GM19397 (cell line): Measurements from ENCODE around the gene KRT80.

Experiments used
- ATAC-seq: cut with Tn5 transposase; IDR thresholded peaks from one replicate; pipeline ENCODE4 v1.9.1; 2021; ENCODE audit warnings: mild to moderate bottlenecking, moderate library complexity; ENCODE audit not compliant: unreplicated experiment

KRT80 gene

DNA sequence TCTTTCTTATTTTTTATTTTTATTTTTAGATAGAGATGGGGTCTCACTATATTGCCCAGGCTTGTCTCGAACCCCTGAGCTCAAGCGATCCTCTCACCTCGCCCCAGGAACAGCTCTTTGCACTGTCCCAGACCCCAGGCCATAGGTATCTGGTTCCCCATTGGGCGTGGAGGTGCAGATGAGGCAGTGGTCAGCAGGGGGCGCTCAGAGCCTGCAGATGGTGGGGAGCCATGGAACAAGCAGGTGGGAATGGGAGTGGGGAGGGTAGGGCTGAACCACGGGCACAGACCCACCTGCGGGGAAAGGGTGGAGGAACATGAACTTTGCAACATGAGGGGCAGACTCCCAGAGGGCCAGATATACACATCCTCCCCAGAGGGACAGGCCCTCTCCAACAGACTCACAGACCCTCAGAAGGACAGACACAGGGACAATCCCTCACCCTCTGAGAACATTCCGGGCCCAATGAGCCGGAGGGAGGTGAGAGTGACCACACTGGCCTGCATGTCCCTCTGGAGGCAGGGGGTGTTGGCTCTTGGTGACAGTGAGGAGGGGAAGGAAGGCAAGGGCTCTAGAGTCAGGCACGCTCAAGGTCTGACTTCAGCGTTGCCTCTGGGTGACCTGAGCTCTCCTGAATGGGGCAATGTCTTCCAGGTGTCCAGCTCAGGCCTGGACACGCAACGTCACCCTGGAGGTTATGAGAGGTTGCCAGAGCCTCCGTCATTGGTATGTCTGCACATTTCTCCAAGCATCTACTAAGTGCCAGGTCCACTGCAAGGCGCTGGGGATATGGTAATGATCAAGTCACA is 34.9 kb downstream of the KRT80 start:
- ATAC-seq: no peak

DNA sequence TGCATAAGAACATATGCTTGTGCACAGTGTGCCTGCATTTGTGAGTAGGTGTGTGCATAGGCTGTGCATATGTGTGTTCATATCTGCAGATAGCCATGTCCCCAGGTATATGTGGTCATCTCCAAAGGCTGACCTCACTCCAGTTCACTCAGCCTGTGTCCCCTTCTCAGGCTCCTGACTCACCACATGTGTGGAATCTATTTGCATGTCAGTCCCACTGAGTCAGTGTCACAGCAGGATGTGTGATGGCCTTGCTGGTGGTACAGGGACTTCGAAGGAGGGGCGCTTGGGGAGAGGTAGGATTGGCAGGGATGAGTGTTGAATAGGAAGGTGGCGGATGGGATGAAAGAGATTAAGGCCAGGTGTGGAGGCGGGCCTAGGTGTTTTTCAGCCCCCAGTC is 35.5 kb downstream of the KRT80 start:
- ATAC-seq: no peak

DNA sequence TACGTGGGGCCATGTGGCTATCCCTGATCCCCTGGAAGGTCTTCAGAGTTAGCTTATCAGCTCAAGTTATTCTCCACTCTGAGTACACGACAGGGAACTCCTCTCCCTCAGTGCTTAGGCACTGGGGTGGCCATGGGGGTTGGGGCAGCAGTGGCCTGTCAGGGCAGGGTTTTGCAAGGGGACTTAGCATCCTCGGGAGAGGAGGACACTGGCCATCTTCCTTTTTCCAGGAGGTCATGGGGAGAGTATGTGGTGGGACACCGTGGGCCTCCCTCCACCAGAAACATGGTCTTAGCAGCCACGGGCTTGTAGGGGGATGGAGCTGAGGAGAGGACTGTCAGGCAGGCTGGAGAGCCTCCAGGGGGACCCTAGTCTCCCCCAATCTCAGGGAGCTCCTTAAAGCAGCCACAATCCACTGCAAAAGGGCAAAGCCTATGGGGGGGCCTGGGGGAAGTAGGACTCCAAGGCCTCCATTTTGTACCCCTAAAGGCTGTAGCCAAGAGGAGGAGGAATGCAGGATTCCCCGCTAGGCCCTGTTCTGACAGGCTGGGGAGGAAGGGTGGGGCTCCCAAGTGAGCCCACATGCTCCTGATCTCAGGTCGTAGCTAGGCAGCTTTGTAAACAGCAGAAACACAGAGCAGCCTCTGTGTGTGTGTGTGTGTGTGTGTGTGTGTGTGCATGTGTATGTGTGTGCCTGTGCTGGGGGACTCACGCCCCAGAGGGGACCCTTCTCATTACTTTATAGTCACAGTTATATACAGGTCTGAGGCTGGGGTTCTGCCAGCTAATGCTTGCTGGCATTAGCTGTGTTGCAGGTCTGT is 36.6 kb downstream of the KRT80 start:
- ATAC-seq: no peak

DNA sequence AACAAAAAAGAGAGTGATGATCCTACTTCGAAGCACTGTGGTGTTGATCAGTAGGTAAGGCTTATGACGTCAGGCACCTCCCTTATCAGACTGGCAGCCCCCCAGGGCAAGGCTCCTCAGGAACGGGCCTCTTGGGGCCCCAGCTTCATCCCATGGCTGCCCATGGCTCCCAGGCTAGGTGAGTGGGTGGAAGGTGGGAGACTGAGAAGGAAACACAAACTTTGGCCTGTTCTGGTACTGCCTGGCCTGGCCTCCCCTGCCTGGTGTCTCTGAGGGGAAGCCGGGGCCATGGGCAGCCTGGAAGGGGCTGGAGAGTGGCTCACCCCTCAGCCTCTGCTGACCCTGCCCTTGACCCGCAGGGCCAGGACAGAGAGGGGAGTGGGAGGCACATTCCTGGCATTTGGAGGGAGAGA is 38.9 kb downstream of the KRT80 start:
- no peak for ATAC-seq

DNA sequence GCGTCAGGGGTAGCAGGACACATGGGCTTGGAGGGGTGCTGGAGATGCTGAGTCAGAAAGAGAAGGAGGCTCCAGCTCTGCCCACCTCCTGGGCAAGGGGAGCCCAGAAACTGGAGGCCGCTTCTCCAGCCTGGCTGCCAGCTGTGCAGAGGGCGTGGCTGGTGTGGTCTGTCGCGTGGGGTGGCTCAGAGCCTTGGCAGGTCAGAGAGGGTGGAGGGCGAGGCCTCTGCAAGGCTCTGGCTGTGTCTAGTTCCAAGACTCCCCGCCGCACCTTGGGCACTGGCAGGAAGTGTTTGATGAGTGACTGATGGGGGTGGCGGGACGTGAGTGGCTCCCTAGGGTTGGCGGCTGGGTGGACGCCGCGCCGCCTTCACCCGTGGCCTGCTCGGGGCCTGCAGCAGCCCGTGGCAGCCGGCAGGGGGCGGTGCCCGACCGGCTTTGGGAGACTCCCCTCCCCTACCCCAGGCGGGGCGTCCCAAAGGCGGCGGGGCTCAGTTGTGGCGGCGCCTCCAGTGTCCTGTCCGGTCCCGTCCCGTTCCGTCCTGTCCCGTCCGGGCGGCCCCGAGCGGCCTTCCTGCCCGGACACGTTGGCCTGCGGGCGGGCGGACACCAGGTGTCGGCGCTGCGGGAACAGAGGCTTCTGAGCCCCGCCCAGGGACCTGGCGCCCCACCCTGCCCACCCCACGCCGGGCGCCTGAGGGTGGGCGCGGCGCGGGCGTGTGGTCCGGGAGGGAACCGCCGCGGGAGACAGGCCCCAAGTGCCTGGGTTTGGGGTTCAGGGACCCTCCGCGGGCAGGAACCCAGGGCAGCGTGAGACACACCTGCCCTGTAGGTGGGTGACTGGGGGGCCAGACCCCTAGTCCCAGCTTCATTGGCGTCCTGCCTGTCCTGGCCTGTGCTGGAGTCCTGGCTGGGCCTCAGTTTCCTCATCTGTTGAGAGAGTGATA is 39.7 kb downstream of the KRT80 start:
- no peak for ATAC-seq

DNA sequence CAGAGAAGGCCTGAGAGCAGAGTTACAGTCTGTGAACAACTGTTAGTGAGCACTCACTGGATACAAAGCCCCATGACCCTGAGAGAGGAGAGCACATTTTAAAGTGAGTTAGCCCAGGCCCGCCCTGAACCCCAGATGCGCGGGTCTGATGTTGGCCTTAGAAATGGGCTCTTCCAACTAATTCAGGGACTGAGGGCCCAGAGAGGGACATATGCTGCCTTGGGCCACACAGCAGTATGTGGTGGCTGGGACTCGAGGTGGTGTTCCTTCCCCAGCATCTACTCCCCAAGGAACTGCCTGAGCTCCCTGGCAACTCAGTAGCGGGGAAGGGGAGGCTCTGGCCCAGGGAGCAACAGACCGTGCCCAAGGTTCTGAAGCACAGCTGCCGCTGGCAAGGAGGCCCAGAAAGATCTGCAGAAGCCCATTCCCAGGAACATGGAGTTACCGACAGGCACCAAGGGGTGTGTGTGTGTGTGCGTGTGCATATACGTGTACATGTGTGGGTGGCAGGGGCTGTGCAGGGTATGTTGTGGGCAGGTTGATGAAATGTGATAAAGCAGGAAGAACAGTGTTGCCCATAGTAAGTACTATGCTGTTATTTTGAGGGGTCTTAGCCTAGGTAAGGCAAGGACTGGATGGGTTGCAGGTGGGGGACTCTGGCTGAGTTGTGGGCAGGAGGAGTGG is 40.5 kb downstream of the KRT80 start:
- ATAC-seq: no peak

DNA sequence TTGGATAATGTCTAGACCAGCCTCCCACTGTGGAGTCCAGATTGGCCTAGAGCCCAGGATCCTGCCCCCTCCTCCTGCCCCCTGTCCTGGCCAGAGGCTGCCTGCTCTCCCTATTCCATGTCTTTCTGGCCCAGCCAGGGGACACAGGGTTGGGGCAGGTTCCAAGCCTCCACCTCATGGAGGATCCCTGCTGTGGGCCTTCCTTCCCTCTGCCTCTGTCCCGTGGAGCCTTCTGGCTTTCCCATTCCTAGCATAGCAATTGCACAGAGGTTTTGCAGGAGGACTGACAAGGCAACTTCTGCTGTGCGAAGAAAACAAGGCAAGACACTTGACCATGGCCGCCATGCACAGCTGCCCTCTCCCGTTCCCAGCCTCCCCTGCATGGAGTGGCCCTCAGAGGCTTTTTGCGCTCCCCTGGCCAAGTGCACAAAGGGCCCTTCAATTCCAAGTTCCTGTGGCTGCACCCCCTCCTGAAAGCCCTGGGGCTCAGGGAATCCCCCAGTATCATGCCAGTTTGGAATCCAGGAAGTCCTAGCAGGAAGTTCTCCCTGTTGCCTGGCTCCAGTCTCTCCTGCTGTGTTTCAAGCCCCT is 42.1 kb downstream of the KRT80 start:
- ATAC-seq: no peak

DNA sequence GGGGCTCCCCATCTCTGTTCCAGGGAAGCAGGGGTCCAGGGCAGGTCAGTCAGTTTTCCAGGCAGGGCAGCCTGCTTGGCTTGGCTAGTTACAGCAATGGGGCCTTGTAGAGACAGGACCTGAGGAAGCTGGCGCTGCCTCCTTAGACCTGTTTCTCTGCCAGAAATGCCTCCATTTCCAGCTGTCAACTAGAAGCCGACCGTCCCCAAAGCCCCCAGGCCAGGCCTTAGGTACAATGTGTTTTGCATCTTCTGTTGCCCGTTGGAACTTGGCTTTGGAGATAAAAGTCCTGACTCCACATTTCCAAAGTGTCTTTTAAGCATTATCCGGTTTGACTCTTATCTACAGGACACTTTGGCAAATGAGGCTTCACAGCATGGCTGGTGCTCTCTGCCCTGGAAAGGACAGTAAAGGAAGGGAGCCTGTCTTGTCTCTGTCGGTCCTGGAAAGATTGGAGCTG is 42.6 kb downstream of the KRT80 start:
- no peak for ATAC-seq

DNA sequence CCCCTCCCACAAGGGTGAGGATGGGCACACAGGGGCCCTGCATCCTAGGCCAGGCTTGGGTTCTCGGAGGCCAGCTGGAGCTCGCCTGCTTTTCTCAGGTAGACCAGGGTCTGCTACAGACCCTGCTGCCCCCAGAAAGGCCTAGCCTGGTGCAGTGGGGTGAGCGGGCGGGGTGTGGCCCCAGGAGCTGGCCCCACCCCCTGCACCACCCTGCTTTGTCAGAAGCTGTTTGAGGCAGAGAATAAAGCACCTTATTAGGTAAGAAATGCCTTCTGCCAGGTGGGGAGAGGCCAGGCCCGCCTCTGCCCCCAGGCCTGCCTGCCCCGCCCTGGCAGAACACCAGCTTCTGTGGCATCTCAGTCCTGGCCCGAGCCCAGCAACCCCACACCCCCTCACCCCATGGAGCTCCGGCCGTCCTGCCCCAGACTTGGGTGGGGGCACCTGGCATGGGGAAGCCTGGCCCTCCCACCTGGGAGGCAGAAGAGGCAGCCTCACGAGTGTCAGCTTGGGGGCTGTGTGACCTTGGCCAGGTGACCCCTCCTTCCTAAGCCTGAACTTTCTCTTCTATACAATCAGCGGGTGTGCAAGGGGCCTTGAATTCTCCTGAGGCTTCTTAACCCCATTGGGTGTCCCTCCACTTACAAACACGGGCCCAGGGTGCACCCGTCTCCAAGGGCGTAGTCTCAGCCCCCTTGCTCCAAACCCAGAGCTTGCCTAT is 43.2 kb downstream of the KRT80 start:
- ATAC-seq: no peak

DNA sequence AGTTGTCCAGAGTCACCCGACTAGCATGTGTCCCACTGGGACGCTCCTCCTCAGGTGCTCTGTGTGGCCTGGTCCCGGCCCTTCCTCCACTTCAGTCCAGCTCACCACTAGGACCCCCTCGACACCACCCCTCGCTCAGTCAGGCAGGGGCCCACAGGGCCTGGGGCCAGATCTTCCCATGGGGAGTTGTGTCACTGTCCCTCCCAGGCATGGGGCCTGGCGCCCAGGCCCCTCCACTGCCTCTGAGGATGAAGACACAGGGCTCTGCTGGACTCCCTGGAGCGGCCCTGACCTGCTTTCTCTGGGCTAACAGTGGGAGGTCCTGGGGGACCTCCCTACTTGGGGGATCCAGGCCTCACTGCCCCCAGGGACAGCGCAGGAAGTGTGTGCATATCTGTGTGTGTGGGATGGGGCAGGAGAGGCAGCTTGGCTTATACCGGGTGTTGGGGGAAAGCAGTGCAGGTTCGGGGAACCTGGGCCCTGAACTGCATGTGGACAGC is 43.8 kb downstream of the KRT80 start:
- ATAC-seq: no peak

DNA sequence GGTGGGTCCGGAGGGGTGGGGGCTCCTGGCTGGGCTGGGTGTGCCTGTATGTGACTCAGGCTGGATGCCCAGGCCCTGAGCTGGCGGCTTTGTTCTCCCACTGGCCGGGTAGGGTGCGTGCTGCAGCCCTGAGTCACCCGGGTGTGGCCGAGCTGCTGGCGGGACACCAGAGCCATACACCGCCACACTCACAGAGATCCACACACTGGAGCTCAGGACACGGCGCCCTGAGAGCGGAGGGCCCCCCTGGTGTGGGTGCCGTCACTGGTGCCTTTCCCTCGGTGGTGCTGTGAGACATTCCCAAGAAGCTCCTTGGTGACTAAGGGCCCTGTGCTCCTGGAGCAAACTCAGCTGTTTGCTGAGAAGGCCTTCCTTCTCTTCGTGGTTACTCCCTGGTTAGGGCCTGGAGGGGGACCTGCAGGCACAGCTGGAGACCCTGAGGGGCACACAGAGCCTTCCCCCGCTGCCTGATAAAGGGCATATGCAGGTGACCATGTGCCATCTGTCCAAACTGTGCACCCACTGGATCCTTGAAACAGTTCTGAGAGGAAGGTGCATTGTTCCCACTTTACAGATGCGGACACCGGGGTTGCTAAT is 44.3 kb downstream of the KRT80 start:
- no peak for ATAC-seq

DNA sequence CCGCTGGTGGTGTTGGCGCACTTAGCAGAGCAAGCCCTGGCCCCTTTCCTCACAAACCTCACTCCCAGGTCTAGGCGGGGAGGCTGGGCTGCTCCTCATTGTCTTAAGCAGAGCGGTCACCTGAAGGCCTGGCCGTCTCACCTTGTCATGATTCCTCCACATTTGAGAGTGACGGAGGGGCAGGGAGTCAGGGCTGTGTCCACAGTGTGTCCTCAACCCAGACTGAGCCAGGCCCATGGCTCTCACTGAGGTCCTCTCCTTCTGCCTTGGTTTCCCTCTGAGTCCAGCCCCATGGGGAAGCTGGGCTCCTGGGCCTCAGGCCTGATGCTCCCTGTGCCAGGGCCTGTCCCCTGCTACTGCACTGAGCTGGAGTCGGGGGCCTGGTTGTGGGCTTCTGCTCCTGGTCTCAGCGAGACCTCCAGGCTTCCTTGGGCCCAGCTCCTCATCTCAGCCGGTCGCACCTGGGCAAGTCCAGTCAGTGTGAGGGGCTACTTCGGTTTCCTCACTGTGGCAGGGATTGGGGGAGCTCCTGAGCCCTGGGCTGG is 44.9 kb downstream of the KRT80 start:
- ATAC-seq: no peak

DNA sequence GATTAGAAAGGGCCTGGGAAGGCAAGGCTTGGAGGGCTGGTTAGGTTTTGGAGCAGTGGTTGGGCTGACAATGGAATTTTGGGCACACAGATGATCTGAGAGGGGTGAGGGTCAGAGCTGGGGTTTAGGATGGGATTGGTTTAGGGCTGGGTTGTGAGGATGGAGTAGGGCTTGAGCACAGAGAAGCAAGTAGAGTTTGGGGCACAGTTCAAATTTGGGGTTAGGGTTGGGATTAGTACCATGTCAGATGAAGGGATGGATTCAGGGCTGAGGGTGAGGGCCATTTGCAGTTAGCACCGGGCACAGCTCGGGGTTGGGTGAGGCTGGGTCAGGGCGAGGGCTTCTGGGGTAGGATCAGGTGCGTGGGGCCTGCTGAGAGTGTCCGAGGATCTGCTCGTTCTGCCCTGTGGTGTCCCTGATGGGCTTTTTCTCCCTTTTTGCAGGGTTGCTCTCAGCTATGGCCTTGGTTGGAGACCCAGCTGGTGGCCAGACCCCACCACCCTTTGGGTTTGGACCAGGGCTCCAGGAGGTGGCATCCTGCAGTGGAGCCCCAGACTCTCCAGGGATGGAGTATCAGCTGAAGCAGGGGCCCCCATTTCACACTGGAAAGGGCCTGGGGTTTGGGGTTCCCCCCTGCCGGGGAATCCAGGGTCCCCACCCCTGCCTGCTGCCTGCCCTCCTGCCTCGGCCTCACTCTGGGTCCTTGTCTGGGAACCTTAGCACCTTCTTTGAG is 45.6 kb downstream of the KRT80 start:
- ATAC-seq: no peak

DNA sequence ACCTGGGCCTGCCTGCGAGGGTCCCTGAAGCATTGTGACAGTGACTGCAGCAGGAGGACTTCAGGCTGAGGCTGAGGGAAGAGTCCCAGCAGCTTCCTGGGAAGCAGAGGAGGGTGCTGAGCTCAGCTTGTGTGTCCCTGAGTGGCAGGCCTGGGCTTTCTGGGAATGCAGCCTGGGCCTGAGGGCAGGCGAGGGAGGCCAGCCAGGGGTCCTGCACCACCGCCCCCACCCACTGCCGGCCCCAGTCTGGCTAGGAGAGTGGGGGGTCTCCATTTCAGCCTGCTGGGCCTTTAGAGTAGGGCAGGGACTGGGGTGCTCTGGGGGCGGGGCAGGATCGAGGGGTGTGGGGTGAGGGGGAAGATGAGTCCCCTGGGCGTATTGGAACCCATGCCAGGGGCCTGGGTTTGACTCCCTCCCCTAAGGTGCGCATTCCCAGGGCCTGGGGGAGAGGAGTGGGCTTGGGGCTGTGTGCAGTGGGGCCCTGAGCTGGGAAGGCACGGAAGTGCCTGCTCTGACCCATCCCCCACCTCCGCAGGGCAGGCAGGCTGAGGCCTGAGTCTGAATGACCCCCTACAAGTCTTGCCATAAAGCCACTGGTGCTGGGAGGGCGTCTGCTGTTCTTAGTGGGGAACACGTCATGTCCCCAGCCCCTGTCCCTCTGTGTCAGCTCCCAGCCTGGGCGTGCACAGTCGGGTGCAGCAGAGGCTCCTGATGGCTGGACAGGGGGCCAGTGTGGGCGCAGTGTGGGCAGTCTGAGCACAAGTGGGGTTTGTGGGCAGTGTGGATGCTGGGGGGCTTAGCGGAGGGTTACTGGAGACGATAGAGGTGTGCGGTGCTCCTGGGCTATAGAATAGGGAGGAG is 46.4 kb downstream of the KRT80 start:
- ATAC-seq: no peak

DNA sequence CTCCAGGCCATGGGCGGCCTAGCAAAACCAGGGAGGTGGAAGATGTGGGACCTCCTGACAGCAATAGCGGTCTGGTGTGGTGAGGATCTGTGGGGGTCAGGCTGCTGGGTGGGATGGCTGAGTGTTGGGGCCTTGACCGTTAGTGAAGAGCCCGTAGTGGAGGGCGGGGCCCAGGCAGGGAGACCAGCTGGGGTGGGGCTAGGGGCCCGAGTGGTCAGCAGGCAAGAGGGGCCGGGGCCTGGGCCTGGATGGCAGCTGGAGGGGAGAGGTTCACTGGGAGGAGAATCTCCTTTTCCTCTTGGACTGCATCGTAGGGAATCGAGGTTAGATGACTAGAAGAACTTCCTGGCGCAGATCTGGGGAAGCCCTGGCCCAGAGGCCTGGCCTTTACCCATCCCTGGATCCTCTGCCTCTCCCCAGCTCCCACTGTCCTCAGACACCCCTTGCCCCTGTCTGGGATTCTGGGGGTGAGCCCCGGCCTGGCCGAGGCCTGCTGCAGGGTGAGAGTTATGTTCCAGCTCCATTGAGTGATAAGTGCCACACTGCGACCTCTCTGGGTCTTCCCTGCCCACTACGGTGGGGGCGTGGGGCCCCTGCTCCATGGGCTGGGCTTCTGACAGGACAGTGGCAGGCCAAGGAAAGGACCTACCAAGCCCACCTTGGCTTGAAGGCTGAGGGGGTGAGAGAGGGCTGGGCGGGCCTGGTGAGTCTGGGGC is 47.1 kb downstream of the KRT80 start:
- ATAC-seq: no peak

DNA sequence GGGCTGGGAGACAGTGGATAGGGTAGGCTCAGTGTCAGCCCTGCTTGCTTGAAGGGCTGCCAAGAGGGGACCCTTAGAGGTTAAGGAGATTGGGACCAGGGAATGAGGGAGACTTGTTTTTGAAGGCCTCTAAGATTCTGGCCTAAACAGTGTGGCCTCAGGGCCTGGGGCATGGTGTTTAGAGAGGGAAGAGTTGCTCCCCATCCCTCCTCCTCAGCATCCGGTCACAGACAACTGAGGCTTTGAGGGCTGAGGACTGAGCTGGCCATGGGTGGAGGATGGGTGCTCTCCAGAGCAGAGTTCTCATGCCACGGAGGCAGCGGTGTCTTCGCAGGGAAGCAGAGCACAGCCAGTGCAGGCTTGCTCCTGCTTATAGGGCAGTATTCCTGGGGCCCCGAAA is 49.4 kb downstream of the KRT80 start:
- no peak for ATAC-seq
